ENCODE measurements around the gene ELOVL6. TPM values are rescaled to one million over a fixed set of nuclear protein-coding genes. Genes with fewer than 3 reads are reported as not detected.
A peak's percentile ranks its signal among the peaks of the same experiment; 100 is the strongest.
"Not testable (repeated sequence)": the region's sequence is repeated elsewhere in the genome, so short reads cannot be mapped to it uniquely, and the experiment has no call there.

The ELOVL6 gene
- total RNA-seq, 1 donor from 2014 or later: 8.9 TPM

DNA sequence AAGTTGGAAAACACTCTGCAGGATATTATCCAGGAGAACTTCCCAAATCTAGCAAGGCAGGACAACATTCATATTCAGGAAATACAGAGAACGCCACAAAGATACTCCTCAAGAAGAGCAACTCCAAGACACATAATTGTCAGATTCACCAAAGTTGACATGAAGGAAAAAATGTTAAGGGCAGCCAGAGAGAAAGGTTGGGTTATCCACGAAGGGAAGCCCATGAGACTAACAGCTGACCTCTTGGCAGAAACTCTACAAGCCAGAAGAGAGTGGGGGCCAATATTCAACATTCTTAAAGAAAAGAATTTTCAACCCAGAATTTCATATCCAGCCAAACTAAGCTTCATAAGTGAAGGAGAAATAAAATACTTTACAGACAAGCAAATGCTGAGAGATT, 120.3 kb downstream of the ELOVL6 start:
- DNase-seq (ENCODE audit: low read depth): not testable (repeated sequence)

DNA sequence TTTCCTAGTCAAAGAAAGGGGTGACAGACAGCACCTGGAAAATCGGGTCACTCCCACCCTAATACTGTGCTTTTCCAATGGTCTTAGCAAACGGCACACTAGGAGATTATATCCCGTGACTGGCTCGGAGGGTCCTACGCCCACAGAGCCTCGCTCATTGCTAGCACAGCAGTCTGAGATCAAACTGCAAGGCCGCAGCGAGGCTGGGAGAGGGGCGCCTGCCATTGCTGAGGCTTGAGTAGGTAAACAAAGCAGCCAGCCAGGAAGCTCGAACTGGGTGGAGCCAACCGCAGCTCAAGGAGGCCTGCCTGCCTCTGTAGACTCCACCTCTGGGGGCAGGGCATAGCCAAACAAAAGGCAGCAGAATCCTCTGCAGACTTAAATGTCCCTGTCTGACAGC, 121.6 kb downstream of the ELOVL6 start:
- not testable (repeated sequence) for DNase-seq (ENCODE audit: low read depth)

DNA sequence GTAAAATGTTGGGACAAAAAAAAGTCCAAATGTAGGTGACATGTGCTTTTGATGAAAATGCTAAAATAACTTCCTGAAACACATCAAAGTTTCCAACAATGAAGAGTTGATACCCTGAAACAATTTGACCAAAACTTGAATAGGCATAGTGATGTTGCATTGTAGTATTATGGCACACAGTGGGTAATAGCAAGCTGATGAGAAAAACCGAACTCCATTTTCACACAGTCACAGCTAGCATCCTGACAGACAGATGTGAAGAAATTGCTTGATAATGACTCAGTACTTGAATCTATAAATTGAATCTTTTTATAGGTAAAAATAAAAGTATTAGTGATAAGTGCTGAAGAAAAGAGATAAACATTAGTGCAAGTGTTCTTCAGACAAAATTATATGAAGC, 122.5 kb downstream of the ELOVL6 start:
- DNase-seq (ENCODE audit: low read depth): no peak

DNA sequence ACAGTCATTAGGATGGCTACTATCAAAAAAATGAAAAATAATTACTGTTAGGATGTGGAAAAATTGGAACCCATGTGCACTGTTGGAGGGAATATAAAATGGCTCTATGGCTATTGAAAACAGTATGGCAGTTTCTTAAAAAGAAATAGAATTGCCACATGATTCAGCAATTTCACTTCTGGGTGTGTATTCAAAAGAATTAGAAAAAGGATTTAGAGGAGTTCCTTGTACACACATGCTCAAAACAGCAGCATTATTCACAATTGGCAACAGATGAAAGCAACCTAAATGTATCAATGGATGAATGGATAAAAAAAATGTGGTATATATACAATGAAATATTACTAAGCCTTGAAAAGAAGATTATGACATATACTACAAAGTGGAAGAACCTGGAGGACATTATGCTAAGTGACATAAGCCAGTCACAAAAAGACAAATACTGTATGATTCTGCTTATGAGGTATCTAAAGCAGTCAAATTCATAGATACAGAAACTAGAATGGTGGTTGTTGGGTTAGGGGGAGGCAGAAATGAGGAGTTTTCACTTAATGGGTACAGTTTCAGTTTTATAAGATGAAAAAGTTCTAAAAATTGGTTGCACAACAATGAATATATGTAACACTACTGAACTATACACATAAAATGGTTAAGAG, 123.2 kb downstream of the ELOVL6 start:
- DNase-seq (ENCODE audit: low read depth): no peak

DNA sequence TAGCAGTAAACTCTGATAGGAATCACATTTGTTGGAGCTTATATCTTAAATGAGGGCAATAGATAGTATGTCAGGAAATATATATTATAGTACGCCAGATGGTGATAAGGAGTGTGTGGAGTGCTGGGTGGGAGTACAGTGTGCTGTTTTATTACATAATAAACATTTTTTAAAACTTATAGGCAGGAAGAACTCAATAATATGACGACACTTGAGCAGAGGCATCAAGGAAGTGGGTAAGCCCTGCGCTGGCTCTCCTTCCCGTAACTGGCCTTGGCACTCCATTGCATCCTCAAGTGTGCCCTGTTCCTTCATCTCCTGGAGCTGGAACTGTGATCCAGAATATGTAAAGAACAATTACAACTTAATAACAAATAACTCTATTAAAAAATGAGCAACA, 123.8 kb downstream of the ELOVL6 start:
- no peak for DNase-seq (ENCODE audit: low read depth)

DNA sequence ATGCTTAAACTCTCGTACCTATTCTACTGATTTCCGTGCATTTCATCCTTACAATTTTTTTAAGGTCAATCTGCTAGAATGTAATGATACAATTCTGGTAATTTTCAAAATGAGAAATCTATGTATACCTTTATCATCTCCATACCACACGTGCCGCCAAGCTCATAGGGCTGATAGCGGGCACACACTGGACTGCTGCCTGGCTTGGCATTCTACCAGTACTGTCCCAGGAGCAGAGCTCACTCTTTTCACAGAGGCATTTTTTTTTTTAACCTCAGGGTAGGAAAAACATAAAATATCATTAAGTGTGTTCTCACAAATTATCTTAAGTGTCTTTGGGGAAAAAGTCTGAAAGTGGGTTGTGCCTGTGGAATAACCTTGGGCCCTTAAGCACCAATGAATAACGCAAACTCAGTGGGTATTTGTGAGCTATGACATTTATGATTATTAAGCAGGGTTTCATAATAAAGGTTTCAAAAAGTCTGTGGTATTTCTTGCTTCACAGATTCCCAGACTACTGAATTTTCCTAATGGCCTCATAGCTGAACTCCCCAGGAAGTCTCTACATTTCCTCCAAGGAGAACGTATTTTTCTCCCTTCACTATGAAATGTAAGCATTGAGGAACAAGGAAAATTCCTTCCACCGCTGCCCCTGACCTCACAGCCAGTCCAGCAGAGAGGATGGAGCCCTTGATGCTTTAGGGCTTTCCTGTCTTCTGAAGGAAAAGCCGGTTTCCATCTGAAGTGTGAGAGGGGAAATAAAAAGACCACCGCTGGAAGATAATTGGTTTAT, 125.2 kb downstream of the ELOVL6 start:
- no peak for DNase-seq (ENCODE audit: low read depth)

DNA sequence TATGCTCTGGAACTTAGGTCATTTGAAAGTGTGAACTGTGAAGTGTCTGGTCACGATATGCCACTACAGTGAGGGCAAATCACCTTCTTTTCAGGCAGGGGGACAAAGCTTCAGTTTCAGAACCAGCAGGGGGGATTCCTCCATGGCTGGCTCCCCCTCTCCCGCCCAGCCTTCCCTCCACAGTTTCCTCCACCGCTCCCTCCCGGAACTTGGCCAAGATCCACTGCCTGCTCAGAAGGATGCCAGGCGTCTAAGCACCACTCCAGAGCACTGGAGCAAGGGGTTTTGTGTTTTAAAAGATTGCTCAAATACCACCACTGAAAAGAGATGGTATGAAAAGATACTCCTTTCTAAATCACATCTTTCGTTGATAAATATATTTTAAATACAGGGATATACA, 126.9 kb downstream of the ELOVL6 start:
- DNase-seq (ENCODE audit: low read depth): no peak

DNA sequence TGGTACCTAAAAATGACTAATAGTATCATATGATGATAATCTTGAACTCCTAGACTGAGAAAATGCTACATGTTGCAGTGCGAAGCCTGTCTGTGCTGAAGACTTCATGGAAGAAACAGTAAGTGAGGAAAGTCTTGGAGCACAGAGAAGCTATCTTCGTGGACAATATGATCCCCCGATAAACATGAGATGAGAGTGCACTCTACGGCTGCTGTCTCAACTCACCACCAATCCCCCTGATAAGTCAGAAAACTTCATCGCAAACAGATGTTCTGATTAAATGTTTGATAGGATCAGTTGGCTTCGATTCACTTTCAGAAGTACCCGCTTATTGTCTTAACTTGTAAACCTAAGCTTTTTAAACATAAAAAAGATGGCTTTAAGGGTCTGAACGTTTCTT, 130.2 kb downstream of the ELOVL6 start:
- DNase-seq (ENCODE audit: low read depth): no peak

DNA sequence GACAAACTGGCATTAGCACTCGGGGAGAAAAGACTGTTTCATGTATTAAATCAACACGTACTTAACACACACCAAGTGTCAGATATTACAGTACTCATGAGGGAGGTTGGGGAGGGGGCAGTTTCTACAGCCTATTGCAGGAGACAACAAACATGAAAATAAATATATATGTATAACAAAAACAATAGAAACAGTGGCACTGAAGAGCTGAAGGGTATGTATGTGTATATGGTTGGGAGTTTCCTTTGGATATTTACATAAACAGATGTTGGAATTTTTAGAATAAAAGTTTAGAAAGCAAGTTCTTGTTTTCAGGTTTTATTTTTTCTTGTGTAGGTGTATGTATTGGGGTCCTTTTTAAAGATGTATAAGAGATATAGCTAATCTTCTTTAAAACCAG, 133.5 kb downstream of the ELOVL6 start:
- DNase-seq (ENCODE audit: low read depth): no peak

DNA sequence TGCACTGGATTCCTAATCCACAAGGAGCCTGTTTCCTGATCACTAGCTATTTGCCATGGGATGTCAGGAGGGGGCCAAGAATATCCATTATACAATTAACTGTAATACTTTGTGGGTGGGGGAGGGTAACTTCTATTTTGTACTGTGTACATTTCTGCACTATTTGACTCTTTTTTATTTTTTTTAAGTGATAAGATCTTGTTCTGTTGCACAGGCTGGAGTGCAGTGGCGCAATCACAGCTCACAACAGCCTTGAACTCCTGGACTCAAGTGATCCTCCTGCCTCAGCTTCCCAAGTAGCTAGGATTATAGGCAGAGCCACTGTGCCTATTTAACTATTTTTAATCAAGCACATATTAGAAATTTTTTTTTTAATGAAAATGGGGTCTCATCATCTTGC, 134.1 kb downstream of the ELOVL6 start:
- DNase-seq (ENCODE audit: low read depth): no peak

DNA sequence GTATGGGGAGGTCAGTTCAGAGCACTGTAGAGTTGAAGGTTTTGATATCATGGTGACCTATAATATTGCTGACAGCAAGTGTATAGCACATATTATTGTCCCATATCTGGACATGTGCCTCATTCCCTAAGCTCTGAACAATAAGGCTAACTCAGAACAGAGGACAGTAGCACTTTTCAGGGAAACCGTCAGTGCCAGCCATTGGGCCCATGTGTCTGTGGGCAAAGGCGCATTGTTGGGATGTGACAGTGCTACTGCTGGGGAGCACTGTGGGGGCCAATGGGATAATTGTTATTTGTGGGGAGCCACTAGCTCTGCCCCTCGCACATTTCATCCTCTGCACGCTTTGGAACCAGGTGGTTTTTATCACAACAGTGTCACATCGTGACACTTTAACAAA, 136.2 kb downstream of the ELOVL6 start:
- no peak for DNase-seq (ENCODE audit: low read depth)

DNA sequence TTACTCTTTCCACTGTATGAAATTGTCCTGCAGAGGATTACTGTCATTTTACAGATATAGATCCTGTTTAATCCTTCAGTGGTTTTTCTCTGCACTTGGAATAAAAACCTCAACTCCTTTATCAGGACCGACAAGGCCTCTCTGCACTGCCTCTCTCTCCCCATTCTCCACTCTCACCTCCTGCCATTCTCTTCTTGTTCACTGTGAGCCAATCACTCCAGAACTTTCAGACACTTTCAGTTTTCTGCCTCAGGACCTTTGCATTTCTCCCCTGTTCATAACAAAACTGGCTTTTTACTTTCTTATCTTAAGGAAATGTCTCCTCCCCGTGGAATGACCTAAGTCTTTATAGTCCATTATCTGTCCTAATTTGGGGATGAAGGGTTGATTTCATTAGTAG, 137.3 kb downstream of the ELOVL6 start:
- DNase-seq (ENCODE audit: low read depth): no peak

DNA sequence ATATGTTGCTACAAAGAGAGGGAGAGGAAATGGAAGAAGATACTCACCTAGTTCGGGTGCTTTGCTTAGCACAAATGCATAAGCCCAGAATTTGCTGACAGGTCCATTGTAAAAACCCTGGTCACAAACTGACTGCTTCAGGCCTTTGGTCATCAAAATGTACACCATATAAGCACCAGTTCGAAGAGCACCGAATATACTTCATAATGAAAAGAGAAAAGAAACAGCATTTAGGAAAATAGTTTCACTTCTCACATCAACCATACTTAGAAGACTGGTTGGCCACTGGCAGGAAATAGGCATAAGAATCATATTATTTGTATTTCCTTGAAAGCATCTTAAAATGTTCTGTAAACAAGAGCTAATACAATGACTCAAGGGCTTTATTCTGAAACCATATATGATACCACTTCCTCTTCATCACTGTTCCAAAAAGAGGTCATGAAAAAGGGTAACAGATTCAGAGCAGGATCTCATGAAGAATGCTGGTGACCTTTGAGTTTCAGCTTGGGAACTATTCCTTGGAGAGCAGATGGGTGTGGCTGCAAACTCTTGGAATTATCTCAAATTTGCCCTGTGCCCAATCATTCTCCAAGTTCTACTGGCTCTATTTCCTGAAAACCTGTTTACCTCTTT, 138.7 kb downstream of the ELOVL6 start:
- no peak for DNase-seq (ENCODE audit: low read depth)

DNA sequence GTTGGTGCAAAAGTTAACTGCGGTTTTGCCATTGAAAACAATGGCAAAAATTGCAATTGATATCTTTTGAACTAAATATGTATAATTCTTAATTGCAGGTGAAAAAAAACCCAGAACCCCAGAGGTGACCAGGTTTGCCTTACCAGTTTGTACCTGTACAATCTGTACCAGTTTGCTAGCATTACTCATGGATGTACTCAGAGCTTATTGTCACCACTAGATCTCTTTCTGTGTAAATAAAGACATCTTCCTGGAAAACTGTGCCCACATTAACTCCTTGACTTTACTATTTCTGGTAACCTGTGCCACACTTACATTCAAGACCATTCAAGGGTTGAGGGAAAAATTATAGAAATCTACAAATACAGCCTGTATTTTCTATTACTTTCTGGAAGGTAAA, 139.7 kb downstream of the ELOVL6 start:
- DNase-seq (ENCODE audit: low read depth): no peak

DNA sequence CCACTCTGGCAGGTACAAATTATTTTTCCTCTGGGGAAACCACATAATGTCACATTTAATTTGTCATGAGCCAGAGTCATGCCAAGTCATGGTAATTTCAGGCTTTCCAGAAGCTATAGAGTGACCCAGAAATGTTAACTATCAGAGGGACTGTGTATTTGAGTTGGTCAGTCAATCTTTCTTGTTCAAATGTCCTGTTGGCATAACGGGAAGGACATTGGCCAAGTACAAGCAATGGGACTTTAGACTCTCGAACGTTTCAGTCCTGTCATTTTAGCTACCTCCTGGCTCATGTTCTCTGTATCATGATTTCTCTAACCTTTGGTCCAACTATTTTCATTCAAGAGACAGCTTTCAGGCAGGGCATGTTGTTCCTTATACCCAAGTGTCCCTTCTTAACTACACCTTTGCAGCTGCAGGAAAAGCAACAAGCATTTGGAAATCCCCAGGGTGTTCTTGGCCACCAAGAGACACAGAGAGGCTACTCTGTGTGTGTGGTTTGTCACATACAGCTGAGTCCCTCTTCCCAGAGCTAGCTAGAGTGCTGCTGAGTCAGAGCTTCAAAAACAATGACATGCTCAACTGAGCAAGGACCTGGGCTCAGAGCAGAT, 143.2 kb downstream of the ELOVL6 start:
- DNase-seq (ENCODE audit: low read depth): peak; percentile 55

DNA sequence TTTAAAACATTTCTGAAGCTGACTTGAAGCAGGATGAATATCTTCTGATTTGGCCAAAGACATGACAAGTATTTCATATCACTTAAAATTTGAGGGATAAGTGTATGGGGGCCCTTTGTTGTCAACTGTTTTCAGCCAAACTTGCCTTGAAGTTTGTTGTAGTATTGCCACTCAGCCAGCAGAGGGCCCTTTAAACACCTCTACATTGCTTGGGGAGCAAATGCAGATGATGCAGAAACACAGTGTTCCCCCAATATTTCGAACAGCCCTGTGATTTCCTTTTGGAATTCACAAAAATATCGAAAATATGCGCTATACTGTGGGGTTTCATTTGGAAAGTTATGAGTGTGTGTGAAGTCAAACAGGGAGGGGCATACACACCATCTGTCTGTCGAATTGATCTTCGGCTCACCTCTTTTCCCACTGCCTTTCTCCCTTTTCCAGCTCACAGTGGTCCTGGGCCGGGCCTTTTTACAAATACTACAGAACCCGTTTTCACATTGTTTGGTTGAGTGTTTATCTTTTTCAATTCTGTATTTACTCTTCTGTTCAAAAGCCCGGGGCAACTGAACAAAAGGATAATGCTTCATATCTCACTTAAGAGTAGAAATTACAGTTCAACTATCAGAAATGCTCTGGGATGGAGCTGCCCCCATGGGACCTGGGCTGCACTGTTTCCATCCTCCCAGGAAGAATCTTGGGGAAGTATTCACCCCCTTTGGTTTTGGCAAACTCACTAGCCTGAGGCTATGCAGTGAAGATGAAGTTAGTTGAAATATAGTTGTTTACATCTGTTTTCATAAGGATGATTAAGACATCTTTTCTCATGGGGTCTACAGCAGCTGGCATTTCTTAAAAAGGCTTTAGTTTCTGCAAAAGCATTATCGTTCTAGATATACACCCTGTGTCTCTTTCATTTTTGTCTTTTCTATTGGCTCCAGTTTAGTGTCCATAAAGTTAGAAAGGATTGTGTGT, 148.2 kb downstream of the ELOVL6 start:
- peak; percentile 59 for DNase-seq (ENCODE audit: low read depth)

DNA sequence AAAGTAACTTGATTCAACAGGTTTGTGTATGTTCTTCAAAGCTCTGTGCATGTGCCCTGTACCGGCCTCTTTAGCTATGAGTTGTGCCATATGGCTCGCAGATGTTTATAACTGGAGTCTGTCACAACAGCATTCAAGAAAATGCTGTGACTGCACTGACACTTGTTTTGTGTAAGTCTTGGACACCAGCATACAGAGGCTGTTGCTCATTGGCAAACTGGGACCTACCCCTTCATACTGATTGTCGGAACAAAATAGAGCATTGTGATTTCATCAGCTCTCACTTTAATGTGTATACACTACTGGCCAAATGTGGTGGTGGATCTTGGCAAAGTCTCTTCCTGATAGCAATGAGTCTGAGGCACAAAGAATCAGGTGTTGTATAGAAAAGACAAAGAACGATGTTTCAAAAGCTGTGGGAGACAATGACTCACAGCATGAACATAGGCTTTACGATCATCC, 151.8 kb downstream of the ELOVL6 start:
- DNase-seq (ENCODE audit: low read depth): no peak

DNA sequence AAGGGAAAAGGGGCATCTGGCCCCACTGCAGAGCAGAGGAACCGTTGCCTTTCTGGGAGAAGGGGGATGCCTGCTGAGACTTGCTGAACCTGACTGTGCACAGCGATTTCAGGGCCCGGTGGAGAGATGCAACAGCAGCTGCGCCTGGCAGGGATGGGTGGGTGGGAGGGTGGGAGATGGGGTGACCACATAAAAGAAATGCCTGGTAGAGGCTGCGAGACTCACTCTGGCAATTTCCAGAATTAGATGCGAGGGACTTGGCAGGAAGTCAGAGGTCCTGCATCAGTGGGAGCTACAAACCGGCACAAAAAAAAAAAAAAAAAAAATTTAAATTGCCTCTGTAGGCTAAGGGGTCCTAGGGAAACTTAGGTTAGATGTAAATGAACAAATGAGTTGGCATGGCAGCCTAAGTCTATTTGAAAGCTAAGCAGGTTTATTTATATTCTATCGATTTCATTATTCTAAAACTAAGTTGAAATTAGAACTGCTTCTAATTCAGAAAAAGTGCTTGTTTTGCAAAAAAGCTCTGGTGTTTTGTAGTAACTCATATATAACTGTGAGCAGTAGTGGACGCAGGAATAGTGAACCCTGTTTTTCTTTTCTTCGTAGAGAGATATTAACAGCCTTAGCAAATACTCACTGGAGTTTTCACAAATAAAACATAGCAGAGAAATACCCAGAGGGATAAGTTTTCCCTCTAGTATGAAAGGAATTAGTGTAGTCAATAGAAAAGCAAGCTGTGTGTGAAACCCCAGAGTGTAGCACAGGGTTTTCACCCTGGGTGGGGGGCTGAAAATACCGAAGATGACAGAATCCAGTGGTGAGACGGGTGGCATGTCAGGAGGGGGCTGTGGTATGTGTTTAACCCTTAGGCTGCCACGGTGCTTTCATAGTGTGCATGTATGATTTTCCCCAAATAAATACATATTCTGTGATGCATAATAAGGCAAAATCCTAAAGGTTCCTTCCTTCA, 155.6 kb downstream of the ELOVL6 start:
- no peak for DNase-seq (ENCODE audit: low read depth)

DNA sequence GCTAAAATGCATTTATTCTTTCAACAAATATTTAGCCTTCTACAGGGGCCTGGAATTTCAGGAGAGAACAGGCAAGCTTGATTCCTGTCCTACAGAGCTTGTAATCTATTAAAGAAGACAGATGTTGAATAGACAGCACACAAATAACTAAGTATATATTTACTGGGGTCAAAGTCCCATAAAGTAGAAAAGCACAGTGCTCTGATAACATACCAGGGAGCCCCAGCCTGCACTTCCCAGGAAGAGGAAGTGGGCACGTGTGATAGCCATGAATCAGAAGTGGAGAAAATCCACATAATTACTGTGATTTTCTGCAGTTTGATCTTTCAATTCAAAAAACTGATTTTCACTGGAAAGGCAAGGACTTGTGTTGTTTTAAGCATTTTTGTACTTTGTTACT, 156.7 kb downstream of the ELOVL6 start:
- no peak for DNase-seq (ENCODE audit: low read depth)

DNA sequence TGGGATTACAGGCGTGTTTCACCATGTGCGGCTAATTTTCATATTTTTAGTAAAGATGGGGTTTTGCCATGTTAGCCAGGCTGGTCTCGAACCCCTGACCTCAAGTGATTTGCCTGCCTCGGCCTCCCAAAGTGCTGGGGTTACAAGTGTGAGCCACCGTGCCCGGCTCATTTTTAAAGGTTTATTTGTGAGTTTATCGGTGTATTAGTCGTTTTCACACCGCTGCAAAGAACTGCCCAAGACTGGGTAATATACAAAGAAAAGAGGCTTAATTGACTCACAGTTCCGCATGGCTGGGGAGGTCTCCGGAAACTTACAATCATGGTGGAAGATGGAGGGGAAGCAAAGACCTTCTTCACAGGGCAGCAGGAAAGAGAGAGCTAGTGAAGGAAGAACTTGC, 159.3 kb downstream of the ELOVL6 start:
- DNase-seq (ENCODE audit: low read depth): not testable (repeated sequence)
